ENCODE results near the gene CNTNAP3B. TPM values are rescaled to one million over a fixed set of nuclear protein-coding genes. Genes with fewer than 3 reads are reported as not detected.
"Not testable (repeated sequence)": the region's sequence is repeated elsewhere in the genome, so short reads cannot be mapped to it uniquely, and the experiment has no call there.

Gene CNTNAP3B
- polyA plus RNA-seq, 2 donors: 7.3 to 8.8 TPM

- not testable (repeated sequence) for H3K4me3 ChIP-seq (ENCODE audit: low read depth in 1 of 2, low read length in 2 of 2); H3K27ac ChIP-seq (ENCODE audit: low read depth in 2 of 2, low read length in 1 of 2); H3K27me3 ChIP-seq (ENCODE audit: control insufficient read depth in 1 of 2, insufficient read depth in 2 of 2, low read length in 2 of 2); H3K36me3 ChIP-seq (ENCODE audit: control insufficient read depth in 2 of 2, insufficient read depth in 2 of 2, low read length in 1 of 2); H3K9me3 ChIP-seq (ENCODE audit: control insufficient read depth in 2 of 2, insufficient read depth in 1 of 2, low read depth in 1 of 2, low read length in 1 of 2); H3K4me1 ChIP-seq (ENCODE audit: control insufficient read depth in 2 of 2, insufficient read depth in 2 of 2, low read length in 1 of 2)
- WGBS, 2 donors: no CpG with 5 or more reads among the region's 6 CpGs
These were observed 226.5 kb downstream of the CNTNAP3B start for GRCh38 chr9:41902762-41903161.

GRCh38 chr9:41898720-41899343 lies 230.4 kb downstream of the CNTNAP3B start:
- H3K27ac ChIP-seq (ENCODE audit: low read depth in 2 of 2, low read length in 1 of 2); H3K4me3 ChIP-seq (ENCODE audit: low read depth in 1 of 2, low read length in 2 of 2); H3K4me1 ChIP-seq (ENCODE audit: control insufficient read depth in 2 of 2, insufficient read depth in 2 of 2, low read length in 1 of 2); H3K36me3 ChIP-seq (ENCODE audit: control insufficient read depth in 2 of 2, insufficient read depth in 2 of 2, low read length in 1 of 2); H3K27me3 ChIP-seq (ENCODE audit: control insufficient read depth in 1 of 2, insufficient read depth in 2 of 2, low read length in 2 of 2); H3K9me3 ChIP-seq (ENCODE audit: control insufficient read depth in 2 of 2, insufficient read depth in 1 of 2, low read depth in 1 of 2, low read length in 1 of 2): not testable (repeated sequence)
- no CpG with 5 or more reads among the region's 46 CpGs for WGBS, 2 donors

GRCh38 chr9:41874557-41874956 lies 254.7 kb downstream of the CNTNAP3B start:
- no CpG with 5 or more reads among the region's 5 CpGs for WGBS, 2 donors
- H3K4me1 ChIP-seq (ENCODE audit: control insufficient read depth in 2 of 2, insufficient read depth in 2 of 2, low read length in 1 of 2); H3K4me3 ChIP-seq (ENCODE audit: low read depth in 1 of 2, low read length in 2 of 2); H3K9me3 ChIP-seq (ENCODE audit: control insufficient read depth in 2 of 2, insufficient read depth in 1 of 2, low read depth in 1 of 2, low read length in 1 of 2); H3K27me3 ChIP-seq (ENCODE audit: control insufficient read depth in 1 of 2, insufficient read depth in 2 of 2, low read length in 2 of 2); H3K36me3 ChIP-seq (ENCODE audit: control insufficient read depth in 2 of 2, insufficient read depth in 2 of 2, low read length in 1 of 2); H3K27ac ChIP-seq (ENCODE audit: low read depth in 2 of 2, low read length in 1 of 2): not testable (repeated sequence)

- not testable (repeated sequence) for H3K27me3 ChIP-seq (ENCODE audit: control insufficient read depth in 1 of 2, insufficient read depth in 2 of 2, low read length in 2 of 2); H3K4me3 ChIP-seq (ENCODE audit: low read depth in 1 of 2, low read length in 2 of 2); H3K4me1 ChIP-seq (ENCODE audit: control insufficient read depth in 2 of 2, insufficient read depth in 2 of 2, low read length in 1 of 2); H3K27ac ChIP-seq (ENCODE audit: low read depth in 2 of 2, low read length in 1 of 2); H3K9me3 ChIP-seq (ENCODE audit: control insufficient read depth in 2 of 2, insufficient read depth in 1 of 2, low read depth in 1 of 2, low read length in 1 of 2); H3K36me3 ChIP-seq (ENCODE audit: control insufficient read depth in 2 of 2, insufficient read depth in 2 of 2, low read length in 1 of 2)
- no CpG with 5 or more reads among the region's 2 CpGs for WGBS, 2 donors
These were observed 273.8 kb downstream of the CNTNAP3B start for GRCh38 chr9:41855422-41855821.

- H3K4me1 ChIP-seq (ENCODE audit: control insufficient read depth in 2 of 2, insufficient read depth in 2 of 2, low read length in 1 of 2); H3K4me3 ChIP-seq (ENCODE audit: low read depth in 1 of 2, low read length in 2 of 2); H3K9me3 ChIP-seq (ENCODE audit: control insufficient read depth in 2 of 2, insufficient read depth in 1 of 2, low read depth in 1 of 2, low read length in 1 of 2); H3K27ac ChIP-seq (ENCODE audit: low read depth in 2 of 2, low read length in 1 of 2); H3K27me3 ChIP-seq (ENCODE audit: control insufficient read depth in 1 of 2, insufficient read depth in 2 of 2, low read length in 2 of 2); H3K36me3 ChIP-seq (ENCODE audit: control insufficient read depth in 2 of 2, insufficient read depth in 2 of 2, low read length in 1 of 2): not testable (repeated sequence)
- WGBS, 2 donors: no CpG with 5 or more reads among the region's 9 CpGs
These were observed 277.1 kb downstream of the CNTNAP3B start for GRCh38 chr9:41851848-41852740.

GRCh38 chr9:41847829-41848228 lies 281.4 kb downstream of the CNTNAP3B start:
- not testable (repeated sequence) for H3K9me3 ChIP-seq (ENCODE audit: control insufficient read depth in 2 of 2, insufficient read depth in 1 of 2, low read depth in 1 of 2, low read length in 1 of 2); H3K36me3 ChIP-seq (ENCODE audit: control insufficient read depth in 2 of 2, insufficient read depth in 2 of 2, low read length in 1 of 2); H3K27me3 ChIP-seq (ENCODE audit: control insufficient read depth in 1 of 2, insufficient read depth in 2 of 2, low read length in 2 of 2); H3K4me3 ChIP-seq (ENCODE audit: low read depth in 1 of 2, low read length in 2 of 2); H3K4me1 ChIP-seq (ENCODE audit: control insufficient read depth in 2 of 2, insufficient read depth in 2 of 2, low read length in 1 of 2); H3K27ac ChIP-seq (ENCODE audit: low read depth in 2 of 2, low read length in 1 of 2)
- no CpG with 5 or more reads among the region's 7 CpGs for WGBS, 2 donors

Other genes starting within 250 kb of the CNTNAP3B start
- not detected for gene SPATA31A6, start 54.2 kb upstream of the CNTNAP3B start, polyA plus RNA-seq